Tibial nerve (tissue), 4 donors: Measurements from ENCODE around the gene STK25. TPM values are rescaled to one million over a fixed set of nuclear protein-coding genes. Genes with fewer than 3 reads are reported as not detected.
A peak's percentile ranks its signal among the peaks of the same experiment; 100 is the strongest.

Source experiments
- DNase-seq, 2 donors: peaks; one replicate each; pipeline ENCODE4 v3.0.0-alpha.2; 2019; ENCODE audit warnings: low spot score in 2 of 2
- H3K27ac ChIP-seq, 4 donors: fragments of 200-600 bp; sonication (generic) in 3 of 4; one replicate each; pipeline ENCODE4 v1.5.1; 2017 to 2019; ENCODE audit warnings: mild to moderate bottlenecking in 1 of 4
- H3K27me3 ChIP-seq, 2 donors: fragments of 200-600 bp; sonication (generic) in 1 of 2; one replicate each; pipeline versions ENCODE4 v1.5.1 to v1.6.0; 2017 to 2019
- H3K36me3 ChIP-seq, 3 donors: fragments of 200-600 bp; sonication (generic); one replicate each; pipeline ENCODE4 v1.5.1; 2018 to 2019
- H3K4me1 ChIP-seq, 4 donors: fragments of 200-600 bp; sonication (generic) in 3 of 4; one replicate each; pipeline ENCODE4 v1.5.1; 2017 to 2019
- H3K4me3 ChIP-seq, 4 donors: fragments of 200-600 bp; sonication (generic) in 3 of 4; one replicate each; pipeline ENCODE4 v1.5.1; 2017 to 2019; ENCODE audit warnings: mild to moderate bottlenecking in 1 of 4, moderate library complexity in 1 of 4
- H3K9me3 ChIP-seq, 4 donors: fragments of 200-600 bp; sonication (generic) in 3 of 4; one replicate each; pipeline ENCODE4 v1.5.1; 2017 to 2019
- CTCF ChIP-seq, 5 experiments: fragments of 200-600 bp in 3 of 5; fragments of 450-650 bp in 2 of 5; sonication (generic) in 3 of 5; IDR thresholded peaks; one replicate each; pipeline ENCODE4 v1.5.1; 2016 to 2019; ENCODE audit warnings: antibody characterized with exemption in 5 of 5, mild to moderate bottlenecking in 3 of 5, moderate library complexity in 2 of 5
- EP300 ChIP-seq, 2 donors: sonication (generic); formaldehyde crosslinking; IDR thresholded peaks; one replicate each; pipeline ENCODE4 v1.6.1; 2017; ENCODE audit warnings: antibody characterized with exemption in 2 of 2, mild to moderate bottlenecking in 1 of 2
- POLR2A ChIP-seq, 2 donors: fragments of 450-650 bp; IDR thresholded peaks; one replicate each; pipeline ENCODE4 v1.6.1; 2017; ENCODE audit warnings: antibody characterized with exemption in 2 of 2, mild to moderate bottlenecking in 2 of 2, moderate library complexity in 2 of 2
- WGBS, 2 donors: methylation state at CpG; one replicate each; pipeline ENCODE4 v1.1.5; 2018; 5-methylcytosine and 5-hydroxymethylcytosine counted together
- total RNA-seq, 4 donors: library from RNA; depleted of rRNA; stranded (reverse); fragments of >200 nt; gene quantifications; one replicate each; pipeline ENCODE4 v1.1.0, GENCODE V29; 2016

Gene STK25
- total RNA-seq: 100 to 1,000 TPM; 234 to 301 (median 275) TPM

- H3K36me3 ChIP-seq: peaks cover 0 to 11% (median 0%) of the 10 kb centered on the region in 3 donors
- peak in 1 of 2 donors; percentile 62 for TF ChIP-seq POLR2A (IDR thresholded peaks at IDR 0.05)
- peak in 1 of 5 experiments; percentile 30 for TF ChIP-seq CTCF (IDR thresholded peaks at IDR 0.05)
- peak; percentile 54 to 90 for TF ChIP-seq EP300 (IDR thresholded peaks at IDR 0.05)
- H3K9me3 ChIP-seq: no peaks in the 10 kb centered on the region
- H3K4me1 ChIP-seq: peaks cover 0 to 41% (median 23%) of the 10 kb centered on the region in 4 donors
- H3K27me3 ChIP-seq: no peaks in the 10 kb centered on the region
- peak; percentile 89 to 90 for DNase-seq
- H3K4me3 ChIP-seq: peak within 1 kb of the TSS; percentile 78 to 94 (median 82)
- peak within 1 kb of the TSS; percentile 69 to 91 (median 86) for H3K27ac ChIP-seq
- WGBS, 2 donors: 0 to 1% methylated on average over 13 to 73 of the region's 122 CpGs
Observed at GRCh38 chr2:241508240-241509154, at the start of gene STK25. TSS of gene STK25 (minus strand) at chr2:241508584. CDS start at chr2:241508035, 549 bp downstream.

GRCh38 chr2:241556746-241557145, 48.4 kb upstream of the STK25 start:
- H3K27me3 ChIP-seq: peaks cover 0 to 23% of the 10 kb centered on the region in 2 donors
- peaks cover 0 to 28% (median 3%) of the 10 kb centered on the region in 4 donors for H3K9me3 ChIP-seq
- no peak for TF ChIP-seq EP300 (IDR thresholded peaks at IDR 0.05)
- TF ChIP-seq POLR2A (IDR thresholded peaks at IDR 0.05): no peak
- no peak for TF ChIP-seq CTCF (IDR thresholded peaks at IDR 0.05)
- DNase-seq: no peak
- peaks cover 0 to 33% (median 15%) of the 10 kb centered on the region in 4 donors for H3K4me1 ChIP-seq
- H3K36me3 ChIP-seq: no peaks in the 10 kb centered on the region
- no peak overlapping the region for H3K27ac ChIP-seq
- H3K4me3 ChIP-seq: no peak overlapping the region

GRCh38 chr2:241555711-241556110, 47.3 kb upstream of the STK25 start:
- no peak for DNase-seq
- TF ChIP-seq CTCF (IDR thresholded peaks at IDR 0.05): no peak
- TF ChIP-seq POLR2A (IDR thresholded peaks at IDR 0.05): no peak
- TF ChIP-seq EP300 (IDR thresholded peaks at IDR 0.05): no peak
- Histone ChIP-seq H3K4me3 (no peak overlapping the region), H3K36me3 (no peaks in the 10 kb centered on the region), H3K9me3 (peaks cover 0 to 28% (median 3%) of the 10 kb centered on the region in 4 donors), H3K4me1 (peaks cover 0 to 24% (median 9%) of the 10 kb centered on the region in 4 donors), H3K27me3 (peaks cover 0 to 32% of the 10 kb centered on the region in 2 donors), H3K27ac (no peak overlapping the region)
- 38 to 60% methylated on average over 3 of the region's 3 CpGs for WGBS, 2 donors

GRCh38 chr2:241554610-241555322, 46.4 kb upstream of the STK25 start:
- Histone ChIP-seq H3K36me3 (no peaks in the 10 kb centered on the region), H3K4me1 (peaks cover 0 to 15% (median 1%) of the 10 kb centered on the region in 4 donors), H3K27ac (no peak overlapping the region), H3K27me3 (peaks cover 0 to 32% of the 10 kb centered on the region in 2 donors), H3K9me3 (peaks cover 0 to 28% (median 3%) of the 10 kb centered on the region in 4 donors), H3K4me3 (no peak overlapping the region)
- TF ChIP-seq CTCF (IDR thresholded peaks at IDR 0.05) (no peak), EP300 (IDR thresholded peaks at IDR 0.05) (no peak), POLR2A (IDR thresholded peaks at IDR 0.05) (no peak)
- WGBS, 2 donors: 80 to 83% methylated on average over 7 of the region's 7 CpGs
- DNase-seq: no peak
